IMR-90 (cell line): ENCODE measurements around the gene ATIC. TPM values are rescaled to one million over a fixed set of nuclear protein-coding genes. Genes with fewer than 3 reads are reported as not detected.

Source experiments
- ATAC-seq: fragments of 200-7000 bp; cut with Tn5 transposase; 2 replicates; pipeline ENCODE4 v1.9.1; 2020; ENCODE audit warnings: low read depth, mild to moderate bottlenecking, moderate library complexity
- BruUV-seq: library from RNA; stranded (reverse); fragments of 400-500 nt; replicated peaks from 2 replicates; lab custom pipeline; 2021; lab: Mats Ljungman, UMichigan
- CTCF ChIA-PET: fragments of 300-600 bp; formaldehyde crosslinking; extraction: SDS; loops from one replicate; lab custom pipeline; 2021; ENCODE audit warnings: antibody characterized with exemption; lab: Yijun Ruan, JAX
- POLR2A ChIA-PET: fragments of 300-600 bp; sonication (Branson Sonifier 250); formaldehyde crosslinking; loops from one replicate; lab custom pipeline; 2022; ENCODE audit warnings: antibody characterized with exemption; ENCODE audit not compliant: unreplicated experiment; lab: Charles Lee
- DNase-seq: peaks from one replicate; pipeline ENCODE4 v3.0.0; 2013
- H2AFZ ChIP-seq: replicated peaks from 2 replicates; pipeline ENCODE3; 2013; ENCODE audit warnings: low read length, mild to moderate bottlenecking; ENCODE audit not compliant: poor library complexity
- H2AK5ac ChIP-seq: 2 replicates; pipeline ENCODE4 v1.6.1; 2013; ENCODE audit warnings: low read depth, low read length, inconsistent platforms
- H2AK9ac ChIP-seq: replicated peaks from 2 replicates; pipeline ENCODE3; 2013; ENCODE audit warnings: mild to moderate bottlenecking, low read depth, low read length, moderate library complexity; ENCODE audit not compliant: poor library complexity
- H2BK120ac ChIP-seq: 2 replicates; pipeline ENCODE4 v1.6.1; 2013; ENCODE audit warnings: low read depth, low read length, inconsistent platforms
- H2BK15ac ChIP-seq: 3 replicates; pipeline ENCODE4 v1.6.1; 2013; ENCODE audit warnings: low read depth, low read length, inconsistent platforms
- H2BK20ac ChIP-seq: 2 replicates; pipeline ENCODE4 v1.6.1; 2013; ENCODE audit warnings: low read depth, mild to moderate bottlenecking, inconsistent platforms, low read length, moderate library complexity
- H2BK5ac ChIP-seq: 2 replicates; pipeline ENCODE4 v1.6.1; 2013; ENCODE audit warnings: mild to moderate bottlenecking, low read depth, low read length, inconsistent platforms; ENCODE audit not compliant: poor library complexity, severe bottlenecking
- H3K14ac ChIP-seq: replicated peaks from 2 replicates; pipeline ENCODE4 v1.6.1; 2013; ENCODE audit warnings: low read depth, low read length, inconsistent platforms
- H3K18ac ChIP-seq: 2 replicates; pipeline ENCODE4 v1.6.1; 2013; ENCODE audit warnings: low read depth, low read length, control low read depth
- H3K23ac ChIP-seq: 2 replicates; pipeline ENCODE4 v1.6.1; 2013; ENCODE audit warnings: low read depth, low read length, inconsistent platforms
- H3K27ac ChIP-seq: 2 replicates; pipeline ENCODE4 v1.5.1; 2013; ENCODE audit warnings: mild to moderate bottlenecking, control low read depth, low read length; ENCODE audit not compliant: insufficient read depth
- H3K27me3 ChIP-seq: 2 replicates; pipeline ENCODE4 v1.6.1; 2013; ENCODE audit warnings: low read length; ENCODE audit not compliant: control insufficient read depth, insufficient read depth
- H3K36me3 ChIP-seq: 2 replicates; pipeline ENCODE4 v1.6.1; 2013; ENCODE audit warnings: low read length, mixed read lengths; ENCODE audit not compliant: control insufficient read depth, insufficient read depth
- H3K4ac ChIP-seq: 2 replicates; pipeline ENCODE4 v1.6.1; 2013; ENCODE audit warnings: low read depth, low read length, inconsistent platforms
- H3K4me1 ChIP-seq: 2 replicates; pipeline ENCODE4 v1.6.1; 2013; ENCODE audit warnings: low read length, mixed read lengths; ENCODE audit not compliant: control insufficient read depth, insufficient read depth
- H3K4me2 ChIP-seq: 2 replicates; pipeline ENCODE4 v1.6.1; 2013; ENCODE audit warnings: low read depth, mild to moderate bottlenecking, control low read depth, low read length, moderate library complexity
- H3K4me3 ChIP-seq: 2 replicates; pipeline ENCODE4 v1.5.1; 2013; ENCODE audit warnings: low read depth, mild to moderate bottlenecking, control low read depth, low read length, moderate library complexity; ENCODE audit not compliant: insufficient read depth
- H3K56ac ChIP-seq: 2 replicates; pipeline ENCODE4 v1.6.1; 2013; ENCODE audit warnings: low read length, inconsistent platforms; ENCODE audit not compliant: insufficient read depth; ENCODE audit errors: extremely low read depth
- H3K79me1 ChIP-seq, 2 experiments: 2 replicates each; pipeline ENCODE4 v1.6.1; 2013; ENCODE audit warnings: low read length in 2 of 2, inconsistent platforms in 1 of 2, low read depth in 1 of 2
- H3K9ac ChIP-seq: 2 replicates; pipeline ENCODE4 v1.6.1; 2013; ENCODE audit warnings: low read depth, low read length, control low read depth
- H3K9me1 ChIP-seq: 2 replicates; pipeline ENCODE4 v1.6.1; 2013; ENCODE audit warnings: low read length, inconsistent platforms; ENCODE audit not compliant: insufficient read depth
- H3K9me3 ChIP-seq: 2 replicates; pipeline ENCODE4 v1.6.1; 2013; ENCODE audit warnings: low read length; ENCODE audit not compliant: control insufficient read depth, insufficient read depth
- H4K20me1 ChIP-seq: 2 replicates; pipeline ENCODE4 v1.6.1; 2013; ENCODE audit warnings: low read length, inconsistent platforms; ENCODE audit not compliant: insufficient read depth
- H4K5ac ChIP-seq: 2 replicates; pipeline ENCODE4 v1.6.1; 2013; ENCODE audit warnings: mild to moderate bottlenecking, low read depth, low read length, control low read depth
- H4K8ac ChIP-seq, 2 experiments: 2 replicates each; pipeline ENCODE4 v1.6.1; 2013; ENCODE audit warnings: low read depth in 2 of 2, low read length in 2 of 2, control low read depth in 1 of 2, inconsistent platforms in 1 of 2
- H4K91ac ChIP-seq: 2 replicates; pipeline ENCODE4 v1.6.1; 2013; ENCODE audit warnings: low read depth, low read length, inconsistent platforms; ENCODE audit not compliant: insufficient read depth
- WGBS, 2 experiments: methylation state at CpG; one replicate each; pipeline versions ENCODE4 v1.1.5 to v1.1.7; 2013; ENCODE audit warnings: missing lambda C conversion rate in 2 of 2; ENCODE audit not compliant: insufficient read length in 1 of 2; ENCODE audit errors: extremely low coverage in 2 of 2; 5-methylcytosine and 5-hydroxymethylcytosine counted together
- dilution Hi-C: fragments of 300-500 bp; cut with HindIII; formaldehyde crosslinking; loops from one replicate; pipeline ENCODE4 v1.14.3; 2018; ENCODE audit warnings: low sequenced_read_pairs; ENCODE audit not compliant: unreplicated experiment
- in situ Hi-C: fragments of 300-500 bp; cut with MboI; formaldehyde crosslinking; loops from 3 replicates; pipeline ENCODE4 v1.14.3; 2019; ENCODE audit warnings: low sequenced_read_pairs, inconsistent platforms, mixed read lengths
- intact Hi-C: fragments of 100-400 bp; cut with micrococcal nuclease; formaldehyde crosslinking; loops from 2 replicates; pipeline ENCODE4 v1.10.0; 2022
- polyA plus RNA-seq, 3 experiments: library from polyadenylated mRNA; depleted of rRNA; stranded (reverse); fragments of >200 nt; gene quantifications; 2 replicates each; pipeline ENCODE4 v1.2.3, GENCODE V29; 2012; ENCODE audit warnings: low replicate concordance in 1 of 3
- total RNA-seq: library from RNA; depleted of rRNA; stranded (reverse); fragments of >200 nt; gene quantifications from 2 replicates; pipeline ENCODE4 v1.2.3, GENCODE V29; 2012
- TF ChIP-seq, protein P1 (sequence below): conservative IDR thresholded peaks from 2 replicates; pipeline ENCODE4 v1.5.1; 2012; ENCODE audit warnings: mild to moderate bottlenecking, low read depth, low read length, improper control_type of control experiment

The ATIC gene
- total and polyA plus RNA-seq, 2 of the 4 experiments (the other 2 are of a cell fraction) = 30.5 to 101 TPM

DNA sequence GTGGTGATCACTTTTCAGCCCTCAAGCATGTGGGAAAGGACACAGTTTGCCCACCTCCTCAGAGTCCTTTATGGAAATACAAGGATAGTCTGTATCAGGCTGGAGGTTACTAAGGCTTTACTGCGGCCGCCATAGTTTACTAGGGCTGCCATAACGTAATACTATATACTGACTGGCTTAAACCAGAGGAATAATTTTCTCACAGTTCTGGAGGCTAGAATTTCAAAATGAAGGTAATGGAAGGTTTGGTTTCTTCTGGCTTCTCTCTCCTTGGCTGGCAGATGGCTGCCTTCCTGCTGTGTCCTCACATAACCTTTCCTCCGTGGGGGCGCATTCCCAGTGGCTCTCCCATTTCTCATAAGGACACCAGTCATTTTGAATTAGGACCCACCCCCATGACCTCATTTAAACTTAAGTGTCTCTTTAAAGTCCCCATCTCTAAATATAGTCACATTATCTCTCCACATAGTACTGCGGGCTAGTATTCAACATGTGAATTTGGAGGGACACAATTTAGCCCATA is 12.5 kb upstream of the ATIC start:
- no peak overlapping the region for H3K14ac ChIP-seq
- dilution Hi-C loops = no loop called here
- WGBS, 2 experiments = 92% methylated on average over 2 of the region's 6 CpGs; no CpG with 5 or more reads in 1 of the 2 experiments
- no peak overlapping the region for H4K91ac ChIP-seq
- H3K4me1 ChIP-seq = no peaks in the 10 kb centered on the region
- no peak overlapping the region for H2BK20ac ChIP-seq
- in situ Hi-C loops = no loop called here
- H3K18ac ChIP-seq = no peak overlapping the region
- no peak overlapping the region for H3K23ac ChIP-seq
- H4K8ac ChIP-seq = no peak overlapping the region
- no peak overlapping the region for H3K56ac ChIP-seq
- H3K36me3 ChIP-seq = no peaks in the 10 kb centered on the region
- H4K20me1 ChIP-seq = no peaks in the 10 kb centered on the region
- H2AFZ ChIP-seq = no peak overlapping the region
- TF ChIP-seq, protein P1, sequence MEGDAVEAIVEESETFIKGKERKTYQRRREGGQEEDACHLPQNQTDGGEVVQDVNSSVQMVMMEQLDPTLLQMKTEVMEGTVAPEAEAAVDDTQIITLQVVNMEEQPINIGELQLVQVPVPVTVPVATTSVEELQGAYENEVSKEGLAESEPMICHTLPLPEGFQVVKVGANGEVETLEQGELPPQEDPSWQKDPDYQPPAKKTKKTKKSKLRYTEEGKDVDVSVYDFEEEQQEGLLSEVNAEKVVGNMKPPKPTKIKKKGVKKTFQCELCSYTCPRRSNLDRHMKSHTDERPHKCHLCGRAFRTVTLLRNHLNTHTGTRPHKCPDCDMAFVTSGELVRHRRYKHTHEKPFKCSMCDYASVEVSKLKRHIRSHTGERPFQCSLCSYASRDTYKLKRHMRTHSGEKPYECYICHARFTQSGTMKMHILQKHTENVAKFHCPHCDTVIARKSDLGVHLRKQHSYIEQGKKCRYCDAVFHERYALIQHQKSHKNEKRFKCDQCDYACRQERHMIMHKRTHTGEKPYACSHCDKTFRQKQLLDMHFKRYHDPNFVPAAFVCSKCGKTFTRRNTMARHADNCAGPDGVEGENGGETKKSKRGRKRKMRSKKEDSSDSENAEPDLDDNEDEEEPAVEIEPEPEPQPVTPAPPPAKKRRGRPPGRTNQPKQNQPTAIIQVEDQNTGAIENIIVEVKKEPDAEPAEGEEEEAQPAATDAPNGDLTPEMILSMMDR = no peak
- H3K9ac ChIP-seq = no peak overlapping the region
- H3K4ac ChIP-seq = no peak overlapping the region
- no peak overlapping the region for H4K5ac ChIP-seq
- no peak overlapping the region for H2AK5ac ChIP-seq
- H2BK15ac ChIP-seq = no peak overlapping the region
- peaks cover 3% of the 10 kb centered on the region; the same call in 1 of the 2 replicates for H3K9me3 ChIP-seq
- 0 out of 2 replicates have a peak, but pooled peaks cover 2% of the 10 kb centered on the region for H3K9me1 ChIP-seq
- intact Hi-C loops = no loop called here
- H2AK9ac ChIP-seq = no peak overlapping the region
- ChIA-PET POLR2A (no interaction called here), CTCF (no interaction called here)
- no peak overlapping the region for H2BK5ac ChIP-seq
- H3K4me2 ChIP-seq = no peak overlapping the region
- no peak overlapping the region for H3K27ac ChIP-seq
- no peak overlapping the region for H3K4me3 ChIP-seq
- H2BK120ac ChIP-seq = no peak overlapping the region
- no peaks in the 10 kb centered on the region for H3K27me3 ChIP-seq
- no TSS peak for BruUV-seq
- ATAC-seq = no peak
- no peak for DNase-seq
- no peaks in the 10 kb centered on the region for H3K79me1 ChIP-seq
